Activated CD4-positive, alpha-beta T cell treated with anti-CD3 and anti-CD28 coated beads, Interleukin-2, amount 50 U/mL, for 16 hours (primary cell): ENCODE results near the gene PRKCZ.
"Not testable (repeated sequence)": the region's sequence is repeated elsewhere in the genome, so short reads cannot be mapped to it uniquely, and the experiment has no call there.

Experiments used
- DNase-seq: peaks from one replicate; pipeline ENCODE4 v3.0.0-alpha.2; 2020

PRKCZ gene

GRCh38 chr1:2137257-2138121, 87.3 kb downstream of the PRKCZ start:
- DNase-seq: no peak

GRCh38 chr1:2139156-2139555, 88.9 kb downstream of the PRKCZ start:
- DNase-seq: not testable (repeated sequence)

GRCh38 chr1:2141025-2141424, 90.8 kb downstream of the PRKCZ start:
- no peak for DNase-seq

- DNase-seq: no peak
These were observed 93.7 kb downstream of the PRKCZ start for GRCh38 chr1:2143814-2144500.

GRCh38 chr1:2144501-2145090, 94.4 kb downstream of the PRKCZ start:
- DNase-seq: no peak

- no peak for DNase-seq
These were observed 96.0 kb downstream of the PRKCZ start for GRCh38 chr1:2145946-2146835.

- DNase-seq: no peak
These were observed 96.8 kb downstream of the PRKCZ start for GRCh38 chr1:2146836-2147517.

- not testable (repeated sequence) for DNase-seq
These were observed 97.7 kb downstream of the PRKCZ start for GRCh38 chr1:2147869-2148268.

- DNase-seq: peak; percentile 71
These were observed 98.5 kb downstream of the PRKCZ start for GRCh38 chr1:2148691-2149090.

- DNase-seq: no peak
These were observed 100.6 kb downstream of the PRKCZ start for GRCh38 chr1:2150801-2151200.

- DNase-seq: no peak
These were observed 101.0 kb downstream of the PRKCZ start for GRCh38 chr1:2151252-2151651.

GRCh38 chr1:2151911-2152310, 101.7 kb downstream of the PRKCZ start:
- DNase-seq: no peak

- DNase-seq: no peak
These were observed 102.7 kb downstream of the PRKCZ start for GRCh38 chr1:2152954-2153353.

GRCh38 chr1:2154022-2154421, 103.8 kb downstream of the PRKCZ start:
- DNase-seq: no peak

GRCh38 chr1:2155147-2155598, 105.0 kb downstream of the PRKCZ start:
- DNase-seq: no peak

- DNase-seq: no peak
These were observed 105.6 kb downstream of the PRKCZ start for GRCh38 chr1:2155788-2156187.

GRCh38 chr1:2156866-2157265, 106.7 kb downstream of the PRKCZ start:
- DNase-seq: no peak

- no peak for DNase-seq
These were observed 107.6 kb downstream of the PRKCZ start for GRCh38 chr1:2157856-2158255.

- DNase-seq: no peak
These were observed 108.1 kb downstream of the PRKCZ start for GRCh38 chr1:2158272-2158671.

- DNase-seq: no peak
These were observed 108.9 kb downstream of the PRKCZ start for GRCh38 chr1:2159124-2159523.

- no peak for DNase-seq
These were observed 110.5 kb downstream of the PRKCZ start for GRCh38 chr1:2160451-2161300.
